HG03558 (cell line): ENCODE measurements around the gene EFNA1.
A peak's percentile ranks its signal among the peaks of the same experiment; 100 is the strongest.

ENCODE experiments used
- ATAC-seq: cut with Tn5 transposase; IDR thresholded peaks from one replicate; pipeline ENCODE4 v1.9.1; 2021; ENCODE audit warnings: moderate number of reproducible peaks; ENCODE audit not compliant: unreplicated experiment; ENCODE audit errors: extremely low read depth

Gene EFNA1

DNA sequence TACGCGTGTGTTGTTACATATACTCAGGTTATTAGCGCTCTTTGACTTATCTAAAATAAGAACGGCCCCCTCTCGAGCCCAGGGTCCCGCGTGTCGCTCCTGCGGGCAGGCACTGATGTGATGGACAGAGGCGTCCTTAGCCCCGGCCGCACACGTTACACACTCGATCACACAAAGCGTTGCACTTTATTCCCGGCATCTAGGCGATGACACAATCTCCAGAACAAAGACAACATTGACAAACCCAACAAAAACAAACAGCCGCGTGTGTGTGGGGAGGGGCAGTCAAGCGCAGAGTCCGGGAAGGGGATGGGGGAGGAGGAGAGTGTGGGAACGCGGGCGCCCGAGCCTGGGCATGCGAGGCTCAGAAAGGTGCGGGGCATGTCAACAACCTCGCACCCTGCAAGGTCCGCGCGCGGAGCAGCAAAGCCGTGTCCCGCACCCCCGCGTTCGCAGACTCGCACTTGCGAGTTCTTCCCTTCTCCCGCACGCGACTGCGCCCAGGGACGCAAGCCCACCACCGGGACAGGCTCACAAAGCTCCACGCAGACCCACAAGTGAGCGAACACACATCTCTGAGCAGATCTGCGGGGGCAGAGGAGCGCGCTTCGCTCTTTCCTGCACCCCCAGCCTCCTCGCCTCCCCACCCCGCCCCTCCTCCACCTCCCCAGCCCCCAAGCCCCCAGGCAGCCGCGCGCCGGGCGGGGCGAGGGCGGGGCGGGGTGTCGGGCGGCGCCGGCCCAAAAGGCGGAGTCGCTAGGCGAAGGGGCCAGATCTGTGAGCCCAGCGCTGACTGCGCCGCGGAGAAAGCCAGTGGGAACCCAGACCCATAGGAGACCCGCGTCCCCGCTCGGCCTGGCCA, at the start of gene EFNA1:
Gene EFNA1 (plus strand): TSS at position 772 of the 862 bp plus-strand sequence. CDS start 102 bp downstream, outside the sequence.
- ATAC-seq = no peak

- ATAC-seq = no peak
These were observed 49.0 kb upstream of the EFNA1 start, which contains the start of gene EFNA3 for GRCh38 chr1:155078469-155079209. TSS of gene EFNA3 (plus strand) at chr1:155078837. CDS start at chr1:155078942, 105 bp downstream.

DNA sequence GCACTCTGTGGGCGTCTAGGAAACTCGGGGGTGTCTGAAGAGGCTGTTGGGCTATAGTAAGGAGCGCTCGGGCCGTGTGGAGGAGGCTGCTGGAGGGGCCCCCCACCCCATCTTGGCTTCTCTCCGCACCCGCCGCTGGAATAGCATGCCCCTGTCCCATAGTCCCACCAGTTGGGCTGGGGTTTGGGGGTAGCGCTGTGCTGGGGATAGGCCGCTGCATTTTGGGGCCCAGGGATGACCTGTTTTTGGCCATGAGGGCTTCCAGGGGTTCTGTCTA, 48.5 kb upstream of the EFNA1 start:
- ATAC-seq = no peak

DNA sequence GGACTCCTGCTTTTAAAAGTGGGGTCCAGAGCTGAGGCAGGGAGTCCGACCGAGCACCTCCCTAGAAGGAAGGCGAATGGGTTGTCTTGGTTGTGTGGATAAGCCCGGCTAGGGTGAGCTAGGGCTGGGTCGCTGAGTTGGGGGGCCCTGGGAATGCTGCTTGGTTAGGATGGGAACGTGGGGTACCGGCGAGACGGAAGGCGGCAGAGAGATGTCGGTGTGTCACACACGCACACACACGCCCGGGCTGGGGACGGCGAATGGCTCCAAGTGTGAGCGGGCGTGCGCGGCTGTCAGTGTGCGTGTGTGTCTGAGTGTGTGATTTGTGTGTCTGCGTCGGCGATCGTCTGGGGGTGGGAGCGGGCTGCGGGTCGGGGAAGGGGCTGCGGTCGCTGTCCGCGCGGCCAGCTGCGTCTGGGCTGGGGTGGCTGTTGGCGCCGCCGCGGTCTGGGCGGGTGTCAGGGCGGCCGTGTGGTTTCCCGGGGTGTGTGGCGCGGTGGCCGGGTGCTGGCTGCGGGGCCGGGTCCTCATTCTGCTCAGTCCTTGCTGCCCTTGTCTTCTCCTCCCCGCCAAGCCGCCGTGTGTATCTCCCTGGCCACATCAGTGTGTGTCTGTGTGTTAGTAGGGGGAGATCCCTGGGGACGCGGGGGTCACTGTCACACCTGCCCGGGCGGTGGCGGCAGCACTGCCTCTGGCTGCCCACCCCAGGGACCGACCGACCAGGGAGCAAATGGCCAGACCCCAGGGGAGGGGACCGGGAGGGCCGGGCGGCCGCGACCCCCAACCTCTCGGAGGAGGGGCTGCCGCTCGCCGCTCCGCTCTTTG, 48.0 kb upstream of the EFNA1 start:
- ATAC-seq = no peak

GRCh38 chr1:155080312-155081228, 47.1 kb upstream of the EFNA1 start:
- no peak for ATAC-seq

GRCh38 chr1:155081472-155082300, 46.0 kb upstream of the EFNA1 start:
- no peak for ATAC-seq

GRCh38 chr1:155082301-155083051, 45.2 kb upstream of the EFNA1 start:
- no peak for ATAC-seq

DNA sequence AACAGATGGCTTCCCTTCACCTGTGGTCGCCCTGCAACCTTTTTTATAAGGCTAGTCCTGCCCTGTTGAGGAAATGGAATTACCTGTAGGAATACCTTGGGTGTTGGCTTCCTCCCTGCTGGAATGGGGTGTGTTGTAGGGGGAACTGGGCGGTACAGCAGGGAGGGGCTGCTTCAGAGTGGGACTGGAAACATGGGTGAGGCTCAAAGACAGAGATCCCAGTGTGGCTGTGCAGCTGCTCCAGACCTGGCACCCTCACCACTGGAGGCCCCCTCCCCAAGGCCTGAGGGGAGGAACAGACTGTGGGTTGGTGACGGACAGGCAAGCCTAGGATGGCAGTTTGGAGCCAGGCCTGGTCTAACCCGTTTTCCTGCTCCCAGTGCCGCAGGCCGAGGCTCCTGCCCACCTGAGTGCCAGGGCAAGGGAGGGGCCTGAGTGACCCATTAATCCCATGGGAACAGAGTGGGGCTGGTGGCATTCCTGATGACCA, 44.6 kb upstream of the EFNA1 start:
- ATAC-seq = no peak

DNA sequence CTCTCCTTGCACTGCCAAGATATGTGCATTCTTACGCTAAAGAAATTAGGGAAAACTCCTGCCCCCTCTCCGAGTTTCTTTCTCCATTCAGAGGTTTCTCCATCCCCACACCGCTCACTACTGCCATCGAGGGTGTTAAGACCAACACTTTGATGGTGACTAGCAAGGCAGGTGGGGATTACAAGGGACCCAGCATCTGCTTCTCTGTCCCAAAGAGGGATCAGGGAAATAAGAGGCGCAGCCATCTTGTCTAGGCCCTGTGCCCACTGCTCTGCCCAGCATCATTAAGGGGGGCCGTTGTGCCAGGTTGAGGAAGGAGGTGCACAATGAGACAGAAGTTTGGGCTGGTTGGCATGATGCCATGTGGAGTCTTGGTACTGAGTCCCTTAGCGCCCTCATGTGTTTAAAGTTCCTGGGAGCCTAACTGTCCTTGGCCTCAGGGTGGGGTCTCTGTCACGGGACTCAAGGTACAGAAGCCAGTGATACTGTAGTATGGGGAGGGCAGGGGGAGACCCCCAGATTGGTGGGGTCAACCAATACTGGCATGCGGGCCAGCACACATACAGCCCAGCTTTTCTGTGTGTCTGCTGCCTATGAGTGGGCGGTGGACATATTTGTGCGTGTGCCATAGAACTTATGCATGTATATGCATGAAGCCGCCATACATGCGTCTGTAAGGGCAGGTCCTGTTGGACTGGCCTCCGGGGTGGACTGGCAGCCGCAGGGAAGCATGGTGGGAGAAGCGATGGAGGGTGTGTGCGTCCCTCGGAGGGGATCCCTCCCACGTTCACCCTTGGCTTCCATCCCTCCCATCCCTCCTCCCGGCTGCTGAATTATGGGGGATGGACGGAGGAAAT, 43.6 kb upstream of the EFNA1 start:
- no peak for ATAC-seq

DNA sequence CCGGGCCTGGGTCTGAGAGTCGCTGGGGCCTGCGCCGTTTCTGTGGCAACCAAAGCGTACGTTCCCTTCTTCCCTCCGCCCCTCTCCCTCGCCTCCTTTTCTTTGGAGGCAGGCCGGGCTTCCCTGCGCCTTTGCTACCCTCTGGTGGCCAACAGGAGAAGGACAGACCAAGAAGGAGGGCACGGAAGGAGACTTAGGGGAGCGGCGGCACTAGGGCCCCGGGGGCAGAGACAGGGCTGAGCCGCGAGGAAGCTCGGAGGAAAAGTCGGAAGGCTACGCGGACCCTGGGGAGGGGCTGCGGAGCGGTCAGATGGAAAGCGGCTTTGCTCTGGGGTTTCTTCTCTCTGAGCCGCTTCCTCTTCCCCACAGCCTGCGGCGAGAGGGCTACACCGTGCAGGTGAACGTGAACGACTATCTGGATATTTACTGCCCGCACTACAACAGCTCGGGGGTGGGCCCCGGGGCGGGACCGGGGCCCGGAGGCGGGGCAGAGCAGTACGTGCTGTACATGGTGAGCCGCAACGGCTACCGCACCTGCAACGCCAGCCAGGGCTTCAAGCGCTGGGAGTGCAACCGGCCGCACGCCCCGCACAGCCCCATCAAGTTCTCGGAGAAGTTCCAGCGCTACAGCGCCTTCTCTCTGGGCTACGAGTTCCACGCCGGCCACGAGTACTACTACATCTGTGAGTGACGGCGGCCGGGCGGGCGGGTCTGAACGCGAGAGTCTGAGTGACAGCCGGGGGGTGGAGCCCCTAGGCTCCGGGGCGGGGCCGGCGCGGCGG, 42.8 kb upstream of the EFNA1 start:
- peak; percentile 39 for ATAC-seq

DNA sequence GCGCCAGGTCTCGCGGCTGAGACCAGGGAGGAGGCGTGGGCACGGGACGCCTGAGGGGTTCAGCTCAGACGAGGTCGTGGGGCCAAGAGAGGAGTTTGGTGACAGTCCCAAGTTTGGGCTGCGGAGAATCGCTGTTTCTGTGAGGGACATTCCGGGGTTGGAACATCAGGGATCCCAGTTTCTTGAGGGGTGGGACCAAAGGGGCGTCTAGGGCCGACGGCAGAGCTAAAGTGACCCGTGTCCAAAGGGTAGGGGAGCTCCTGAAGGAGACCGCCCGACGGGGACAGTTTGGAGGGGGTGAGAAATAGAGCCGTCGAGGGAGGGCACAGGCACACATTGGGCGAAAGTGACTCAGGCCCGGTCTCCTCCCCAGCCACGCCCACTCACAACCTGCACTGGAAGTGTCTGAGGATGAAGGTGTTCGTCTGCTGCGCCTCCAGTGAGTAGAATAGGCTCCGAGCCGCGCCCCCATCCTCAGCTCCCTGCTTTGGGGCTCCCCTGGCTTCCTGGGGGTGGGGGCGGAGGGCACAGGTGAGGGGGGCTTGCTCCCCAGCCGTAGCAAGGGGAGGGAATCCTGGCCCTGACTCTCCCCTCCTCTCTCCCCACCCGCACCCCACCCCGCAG, 42.1 kb upstream of the EFNA1 start:
- no peak for ATAC-seq

DNA sequence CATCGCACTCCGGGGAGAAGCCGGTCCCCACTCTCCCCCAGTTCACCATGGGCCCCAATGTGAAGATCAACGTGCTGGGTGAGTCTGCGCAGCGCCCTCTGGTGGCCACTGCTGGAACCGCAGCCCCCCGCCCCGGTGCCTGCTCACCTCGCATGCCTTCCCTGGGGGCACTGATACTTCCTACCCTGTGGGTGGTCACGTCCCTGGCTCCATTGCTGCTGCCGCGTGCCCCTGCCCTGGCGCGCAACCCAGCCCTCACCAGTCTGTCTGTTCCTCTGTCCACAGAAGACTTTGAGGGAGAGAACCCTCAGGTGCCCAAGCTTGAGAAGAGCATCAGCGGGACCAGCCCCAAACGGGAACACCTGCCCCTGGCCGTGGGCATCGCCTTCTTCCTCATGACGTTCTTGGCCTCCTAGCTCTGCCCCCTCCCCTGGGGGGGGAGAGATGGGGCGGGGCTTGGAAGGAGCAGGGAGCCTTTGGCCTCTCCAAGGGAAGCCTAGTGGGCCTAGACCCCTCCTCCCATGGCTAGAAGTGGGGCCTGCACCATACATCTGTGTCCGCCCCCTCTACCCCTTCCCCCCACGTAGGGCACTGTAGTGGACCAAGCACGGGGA, 41.4 kb upstream of the EFNA1 start:
- ATAC-seq = no peak

- ATAC-seq = no peak
These were observed 40.7 kb upstream of the EFNA1 start for GRCh38 chr1:155086856-155087535.

DNA sequence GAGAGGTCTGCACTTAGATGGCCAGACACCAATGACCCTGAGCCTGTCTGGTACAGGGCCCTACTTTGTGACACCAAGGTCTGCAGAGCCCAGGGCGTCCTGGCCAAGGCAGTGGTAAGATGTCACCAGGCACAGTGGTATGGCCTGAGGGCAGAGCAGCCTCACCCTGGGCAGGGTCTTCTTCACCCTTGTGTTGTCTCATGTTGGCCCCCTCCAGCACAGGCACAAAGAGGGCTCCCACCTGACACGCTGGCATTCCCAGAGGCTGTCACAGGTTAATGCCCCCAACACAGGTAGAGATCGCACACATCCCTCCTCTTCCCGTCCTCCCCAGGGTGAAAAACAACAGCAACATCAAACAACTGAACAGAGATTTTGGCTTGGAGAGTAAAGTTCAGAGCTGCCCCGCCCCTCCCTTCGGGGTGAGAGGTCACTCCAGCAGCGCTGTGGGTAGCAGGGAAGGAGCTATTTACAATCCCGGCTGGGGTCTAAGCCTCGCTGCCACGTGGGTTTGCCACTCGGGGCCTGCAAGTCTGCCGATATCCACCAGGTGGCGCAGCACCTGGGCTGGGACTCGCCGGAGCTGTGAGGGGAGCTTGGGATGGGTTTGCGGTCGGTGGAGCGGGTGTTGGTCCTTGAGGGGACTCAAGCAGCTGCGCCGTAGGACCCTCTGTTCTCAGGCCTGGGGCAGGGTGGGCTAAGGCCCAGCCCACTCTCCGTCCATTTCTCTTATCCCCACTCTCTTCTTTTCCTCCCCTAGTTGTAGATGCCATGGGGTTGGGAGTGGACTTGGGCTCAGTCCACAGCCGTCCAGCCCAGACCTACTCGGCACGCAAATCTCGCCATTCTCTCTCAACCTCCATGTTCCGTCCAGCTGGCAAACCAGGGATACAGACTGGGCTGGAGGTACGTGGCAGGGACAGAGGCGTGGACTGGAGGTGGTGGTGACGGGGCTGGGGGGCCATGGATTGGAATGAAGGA, 36.3 kb upstream of the EFNA1 start:
- ATAC-seq = no peak
